Amniotic epithelial cell (primary cell): Measurements from ENCODE around the gene HIVEP3.

Experiments used
- DNase-seq: peaks from one replicate; pipeline ENCODE4 v3.0.0-alpha.2; 2010; ENCODE audit warnings: low read depth

The HIVEP3 gene

GRCh38 chr1:41846625-41847405 is 71.9 kb downstream of the HIVEP3 start:
- DNase-seq: peak; percentile 91

GRCh38 chr1:41844781-41845272 is 73.9 kb downstream of the HIVEP3 start:
- no peak for DNase-seq

GRCh38 chr1:41844255-41844654 is 74.5 kb downstream of the HIVEP3 start:
- DNase-seq: no peak

- peak; percentile 57 for DNase-seq
Measured at GRCh38 chr1:41842993-41843755, 75.5 kb downstream of the HIVEP3 start.

GRCh38 chr1:41842326-41842725 is 76.4 kb downstream of the HIVEP3 start:
- no peak for DNase-seq

GRCh38 chr1:41840592-41841246 is 78.0 kb downstream of the HIVEP3 start:
- DNase-seq: no peak

GRCh38 chr1:41838266-41838665 is 80.5 kb downstream of the HIVEP3 start:
- DNase-seq: no peak

- no peak for DNase-seq
Measured at GRCh38 chr1:41837691-41838090, 81.0 kb downstream of the HIVEP3 start.

GRCh38 chr1:41835485-41835884 is 83.2 kb downstream of the HIVEP3 start:
- no peak for DNase-seq

- DNase-seq: peak; percentile 92
Measured at GRCh38 chr1:41833519-41834000, 85.2 kb downstream of the HIVEP3 start.

GRCh38 chr1:41830726-41831125 is 88.0 kb downstream of the HIVEP3 start:
- peak; percentile 100 for DNase-seq

- DNase-seq: peak; percentile 96
Measured at GRCh38 chr1:41827991-41828570, 90.6 kb downstream of the HIVEP3 start.

- DNase-seq: no peak
Measured at GRCh38 chr1:41823471-41823870, 95.3 kb downstream of the HIVEP3 start.

- no peak for DNase-seq
Measured at GRCh38 chr1:41822866-41823265, 95.9 kb downstream of the HIVEP3 start.

- no peak for DNase-seq
Measured at GRCh38 chr1:41819843-41820242, 98.9 kb downstream of the HIVEP3 start.

- DNase-seq: no peak
Measured at GRCh38 chr1:41819069-41819468, 99.7 kb downstream of the HIVEP3 start.

- DNase-seq: no peak
Measured at GRCh38 chr1:41816061-41816460, 102.7 kb downstream of the HIVEP3 start.

GRCh38 chr1:41813755-41814745 is 104.7 kb downstream of the HIVEP3 start:
- no peak for DNase-seq

GRCh38 chr1:41813226-41813625 is 105.5 kb downstream of the HIVEP3 start:
- no peak for DNase-seq

GRCh38 chr1:41812453-41812852 is 106.3 kb downstream of the HIVEP3 start:
- peak; percentile 88 for DNase-seq

- DNase-seq: peak; percentile 81
Measured at GRCh38 chr1:41812051-41812450, 106.7 kb downstream of the HIVEP3 start.
